Hepatocyte (in vitro differentiated cells): Measurements from ENCODE around the gene CLK2. TPM values are rescaled to one million over a fixed set of nuclear protein-coding genes. Genes with fewer than 3 reads are reported as not detected.

Source experiments
- DNase-seq: peaks from one replicate; pipeline ENCODE4 v3.0.0-alpha.2; 2016; ENCODE audit warnings: low spot score
- H2AFZ ChIP-seq: fragments of 200-600 bp; sonication (generic); 2 replicates; pipeline ENCODE4 v1.6.0; 2016; ENCODE audit warnings: antibody characterized with exemption, mild to moderate bottlenecking
- H3K27ac ChIP-seq: fragments of 200-600 bp; sonication (generic); 2 replicates; pipeline ENCODE4 v1.5.1; 2016; ENCODE audit warnings: mild to moderate bottlenecking
- H3K27me3 ChIP-seq: fragments of 200-600 bp; sonication (generic); 2 replicates; pipeline ENCODE4 v1.6.1; 2016
- H3K36me3 ChIP-seq: fragments of 200-600 bp; sonication (generic); replicated peaks from 2 replicates; pipeline ENCODE4 v1.5.1; 2016; ENCODE audit warnings: low read depth; ENCODE audit not compliant: insufficient read depth
- H3K4me1 ChIP-seq: fragments of 200-600 bp; sonication (generic); 2 replicates; pipeline ENCODE4 v1.5.1; 2016; ENCODE audit warnings: mild to moderate bottlenecking, moderate library complexity; ENCODE audit not compliant: insufficient read depth
- H3K4me2 ChIP-seq: fragments of 200-600 bp; sonication (generic); 2 replicates; pipeline ENCODE4 v1.6.0; 2016
- H3K4me3 ChIP-seq: fragments of 200-600 bp; sonication (generic); 2 replicates; pipeline ENCODE4 v1.5.1; 2016; ENCODE audit warnings: mild to moderate bottlenecking
- H3K79me2 ChIP-seq: fragments of 200-600 bp; sonication (generic); 2 replicates; pipeline ENCODE4 v1.6.0; 2017; ENCODE audit warnings: mild to moderate bottlenecking
- H3K9me2 ChIP-seq: fragments of 200-600 bp; sonication (generic); replicated peaks from 2 replicates; pipeline ENCODE4 v1.6.0; 2017; ENCODE audit warnings: mild to moderate bottlenecking; ENCODE audit not compliant: insufficient read depth
- H3K9me3 ChIP-seq: fragments of 200-600 bp; sonication (generic); 2 replicates; pipeline ENCODE4 v1.5.1; 2016; ENCODE audit warnings: low read depth, mild to moderate bottlenecking
- H4K20me1 ChIP-seq: fragments of 200-600 bp; sonication (generic); 2 replicates; pipeline ENCODE4 v1.6.0; 2016; ENCODE audit warnings: mild to moderate bottlenecking; ENCODE audit not compliant: insufficient read depth, poor library complexity, severe bottlenecking
- CTCF ChIP-seq: fragments of 200-600 bp; sonication (generic); IDR thresholded peaks from 2 replicates; pipeline ENCODE4 v1.5.1; 2016; ENCODE audit warnings: antibody characterized with exemption, mild to moderate bottlenecking; ENCODE audit not compliant: poor library complexity
- EZH2 ChIP-seq: fragments of 200-600 bp; sonication (generic); IDR thresholded peaks from 2 replicates; pipeline ENCODE4 v1.6.1; 2016; ENCODE audit warnings: antibody characterized with exemption, mild to moderate bottlenecking, borderline replicate concordance
- EZH2phosphoT487 ChIP-seq: fragments of 200-600 bp; sonication (generic); IDR thresholded peaks from one replicate; pipeline ENCODE4 v1.6.1; 2018; ENCODE audit warnings: antibody characterized with exemption, mild to moderate bottlenecking, low read depth, moderate library complexity; ENCODE audit not compliant: unreplicated experiment, severe bottlenecking
- WGBS: methylation state at CpG from one replicate; pipeline ENCODE4 v1.1.6; 2016; ENCODE audit warnings: low lambda C conversion rate; ENCODE audit errors: missing lambda C conversion rate; 5-methylcytosine and 5-hydroxymethylcytosine counted together
- polyA plus RNA-seq: library from polyadenylated mRNA; unstranded; fragments of >200 nt; fragmentation: Nextera tagmentation; extraction: Ambion mirVana; gene quantifications from 2 replicates; pipeline ENCODE4 v1.2.1, GENCODE V29; 2016
- total RNA-seq: library from RNA; depleted of rRNA; stranded (reverse); fragments of >200 nt; gene quantifications from 2 replicates; pipeline ENCODE4 v1.2.3, GENCODE V29; 2014

The CLK2 gene
- total and polyA plus RNA-seq, 2 experiments from 2014 or later = 18.6 to 48.7 TPM

GRCh38 chr1:155254714-155255242 lies 18.5 kb downstream of the CLK2 start:
- Histone ChIP-seq H4K20me1 (no peaks in the 10 kb centered on the region), H3K27ac (peak overlapping the region; percentile 97), H3K4me3 (peak overlapping the region; percentile 46), H3K79me2 (peaks cover 30% of the 10 kb centered on the region), H3K36me3 (no peaks in the 10 kb centered on the region), H3K9me2 (no peaks in the 10 kb centered on the region), H3K4me1 (peaks cover 27% of the 10 kb centered on the region), H3K27me3 (no peaks in the 10 kb centered on the region), H3K9me3 (no peaks in the 10 kb centered on the region), H3K4me2 (peak overlapping the region; percentile 100), H2AFZ (peak overlapping the region; percentile 58)
- no peak for TF ChIP-seq EZH2
- TF ChIP-seq CTCF = no peak
- TF ChIP-seq EZH2phosphoT487 = no peak
- DNase-seq = no peak
- 14% methylated on average over 13 of the region's 35 CpGs for WGBS

- H3K27ac ChIP-seq = no peak overlapping the region
- peak overlapping the region; percentile 100 for H3K4me2 ChIP-seq
- no peaks in the 10 kb centered on the region for H3K9me2 ChIP-seq
- DNase-seq = no peak
- 64% methylated on average over 12 of the region's 12 CpGs for WGBS
- H3K36me3 ChIP-seq = no peaks in the 10 kb centered on the region
- H3K9me3 ChIP-seq = no peaks in the 10 kb centered on the region
- H3K79me2 ChIP-seq = peaks cover 25% of the 10 kb centered on the region
- no peaks in the 10 kb centered on the region for H3K27me3 ChIP-seq
- TF ChIP-seq EZH2phosphoT487 (no peak), EZH2 (no peak), CTCF (no peak)
- H3K4me1 ChIP-seq = peaks cover 27% of the 10 kb centered on the region
- H3K4me3 ChIP-seq = peak overlapping the region; percentile 46
- no peaks in the 10 kb centered on the region for H4K20me1 ChIP-seq
- peak overlapping the region; percentile 58 for H2AFZ ChIP-seq
These were observed 19.0 kb downstream of the CLK2 start for GRCh38 chr1:155254228-155254713.

- no peak for TF ChIP-seq EZH2phosphoT487
- Histone ChIP-seq H3K27me3 (no peaks in the 10 kb centered on the region), H2AFZ (no peak overlapping the region), H3K9me3 (no peaks in the 10 kb centered on the region), H4K20me1 (no peaks in the 10 kb centered on the region), H3K79me2 (peaks cover 25% of the 10 kb centered on the region), H3K9me2 (no peaks in the 10 kb centered on the region), H3K36me3 (no peaks in the 10 kb centered on the region), H3K4me1 (peaks cover 27% of the 10 kb centered on the region), H3K4me3 (no peak overlapping the region), H3K4me2 (peak overlapping the region; percentile 100), H3K27ac (no peak overlapping the region)
- no peak for DNase-seq
- 64% methylated on average over 5 of the region's 5 CpGs for WGBS
These were observed 19.5 kb downstream of the CLK2 start for GRCh38 chr1:155253797-155254196.

- no peaks in the 10 kb centered on the region for H4K20me1 ChIP-seq
- H3K79me2 ChIP-seq = peaks cover 25% of the 10 kb centered on the region
- no peak overlapping the region for H3K4me3 ChIP-seq
- H3K9me2 ChIP-seq = no peaks in the 10 kb centered on the region
- H3K4me2 ChIP-seq = peak overlapping the region; percentile 100
- H3K27me3 ChIP-seq = no peaks in the 10 kb centered on the region
- no peak for DNase-seq
- no peak overlapping the region for H3K27ac ChIP-seq
- no peaks in the 10 kb centered on the region for H3K9me3 ChIP-seq
- no peak overlapping the region for H2AFZ ChIP-seq
- peaks cover 27% of the 10 kb centered on the region for H3K4me1 ChIP-seq
- WGBS = 75% methylated on average over 5 of the region's 5 CpGs
- TF ChIP-seq EZH2phosphoT487 = no peak
- TF ChIP-seq CTCF = no peak
- TF ChIP-seq EZH2 = no peak
- H3K36me3 ChIP-seq = no peaks in the 10 kb centered on the region
These were observed 20.1 kb downstream of the CLK2 start for GRCh38 chr1:155253208-155253607.
